B cell (primary cell): Measurements from ENCODE around the gene ADCY3. TPM values are rescaled to one million over a fixed set of nuclear protein-coding genes. Genes with fewer than 3 reads are reported as not detected.

Experiments
- ATAC-seq: fragments of 200-7000 bp; cut with Tn5 transposase; one replicate; pipeline ENCODE4 v1.10.0; 2021; ENCODE audit warnings: low read depth, mild to moderate bottlenecking, moderate number of reproducible peaks, moderate library complexity
- CTCF ChIA-PET: fragments of 350-600 bp; sonication (Branson Sonifier 250); formaldehyde crosslinking; loops from one replicate; lab custom pipeline; 2021; ENCODE audit warnings: antibody characterized with exemption, inconsistent platforms; lab: Charles Lee
- POLR2A ChIA-PET: fragments of 350-600 bp; sonication (Branson Sonifier 250); formaldehyde crosslinking; loops from one replicate; lab custom pipeline; 2021; ENCODE audit warnings: antibody characterized with exemption; lab: Charles Lee
- DNase-seq: peaks from one replicate; pipeline ENCODE4 v3.0.0; 2013
- H2AFZ ChIP-seq: 2 replicates; pipeline ENCODE4 v1.6.1; 2012; ENCODE audit warnings: mild to moderate bottlenecking, low read depth, low read length; ENCODE audit not compliant: insufficient read depth, poor library complexity, severe bottlenecking
- H3K27ac ChIP-seq, 2 donors: 1 replicate in 1 of 2; 2 replicates in 1 of 2; pipeline ENCODE4 v1.5.1; 2012 to 2013; ENCODE audit warnings: low read length in 2 of 2, mild to moderate bottlenecking in 2 of 2, moderate library complexity in 1 of 2
- H3K27me3 ChIP-seq, 4 experiments: fragments of 200-600 bp in 1 of 4; sonication (generic) in 1 of 4; replicated peaks in 1 of 4; 1 replicate in 2 of 4; 2 replicates in 2 of 4; pipeline versions ENCODE4 v1.6.1 to v1.7.0; 2013 to 2016; ENCODE audit warnings: low read length in 3 of 4, mild to moderate bottlenecking in 2 of 4, mixed read lengths in 1 of 4, moderate library complexity in 1 of 4; ENCODE audit not compliant: insufficient read depth in 4 of 4, control insufficient read depth in 3 of 4; ENCODE audit errors: control extremely low read depth in 1 of 4
- H3K36me3 ChIP-seq, 2 experiments: replicated peaks in 1 of 2; 1 replicate in 1 of 2; 2 replicates in 1 of 2; pipeline versions ENCODE4 v1.6.1 to v1.7.1; 2013; ENCODE audit warnings: low read length in 1 of 2; ENCODE audit not compliant: insufficient read depth in 2 of 2, control insufficient read depth in 1 of 2; ENCODE audit errors: control extremely low read depth in 1 of 2, extremely low read depth in 1 of 2
- H3K4me1 ChIP-seq, 2 donors: fragments of 200-600 bp in 1 of 2; sonication (generic) in 1 of 2; 1 replicate in 1 of 2; 2 replicates in 1 of 2; pipeline versions ENCODE4 v1.5.1 to v1.6.1; 2013 to 2017; ENCODE audit warnings: low read length in 2 of 2; ENCODE audit not compliant: control insufficient read depth in 2 of 2, insufficient read depth in 2 of 2
- H3K4me2 ChIP-seq: replicated peaks from 2 replicates; pipeline ENCODE3; 2012; ENCODE audit warnings: mild to moderate bottlenecking, low read depth, low read length; ENCODE audit not compliant: poor library complexity, severe bottlenecking
- H3K4me3 ChIP-seq, 5 experiments: fragments of 200-600 bp in 1 of 5; sonication (generic) in 1 of 5; 1 replicate in 3 of 5; 2 replicates in 2 of 5; pipeline versions ENCODE4 v1.5.1 to v1.7.0; 2011 to 2016; ENCODE audit warnings: low read length in 4 of 5, mild to moderate bottlenecking in 4 of 5, low read depth in 2 of 5, control low read depth in 1 of 5, moderate library complexity in 1 of 5; ENCODE audit not compliant: insufficient read depth in 1 of 5; ENCODE audit errors: control extremely low read depth in 1 of 5, extremely low read depth in 1 of 5
- H3K79me2 ChIP-seq: fragments of 200-600 bp; sonication (generic); one replicate; pipeline ENCODE4 v1.6.0; 2016; ENCODE audit warnings: low read length; ENCODE audit not compliant: control insufficient read depth, insufficient read depth
- H3K9ac ChIP-seq: fragments of 200-600 bp; sonication (generic); 2 replicates; pipeline ENCODE4 v1.6.1; 2017; ENCODE audit warnings: mild to moderate bottlenecking, low read length, moderate library complexity
- H3K9me3 ChIP-seq, 3 donors: one replicate each; pipeline versions ENCODE4 v1.6.1 to v1.7.1; 2013; ENCODE audit warnings: low read length in 2 of 3; ENCODE audit not compliant: control insufficient read depth in 2 of 3, insufficient read depth in 1 of 3; ENCODE audit errors: control extremely low read depth in 1 of 3
- H4K20me1 ChIP-seq: 2 replicates; pipeline ENCODE4 v1.6.0; 2012; ENCODE audit warnings: mild to moderate bottlenecking, low read length; ENCODE audit not compliant: insufficient read depth, control insufficient read depth, poor library complexity, severe bottlenecking
- H3K27ac Mint-ChIP-seq: one replicate; pipeline ENCODE4 v1.8.0; 2021; ENCODE audit warnings: mixed read lengths
- H3K27me3 Mint-ChIP-seq: one replicate; pipeline ENCODE4 v1.8.0; 2021; ENCODE audit warnings: mixed read lengths
- H3K4me1 Mint-ChIP-seq: one replicate; pipeline ENCODE4 v1.8.0; 2021; ENCODE audit warnings: mixed read lengths
- H3K4me3 Mint-ChIP-seq: one replicate; pipeline ENCODE4 v1.8.0; 2021; ENCODE audit warnings: mixed read lengths
- H3K9me3 Mint-ChIP-seq: one replicate; pipeline ENCODE4 v1.8.0; 2022; ENCODE audit warnings: mixed read lengths; ENCODE audit not compliant: insufficient read depth
- CTCF ChIP-seq: fragments of 200-600 bp; IDR thresholded peaks from one replicate; pipeline ENCODE4 v1.8.0; 2022; ENCODE audit warnings: antibody characterized with exemption, mild to moderate bottlenecking
- EZH2 ChIP-seq: IDR thresholded peaks from 2 replicates; pipeline ENCODE4 v1.6.1; 2012; ENCODE audit warnings: borderline replicate concordance, low read depth, mild to moderate bottlenecking, moderate library complexity, low read length; ENCODE audit not compliant: insufficient read depth, poor library complexity, severe bottlenecking
- WGBS: methylation state at CpG from one replicate; pipeline ENCODE4 v1.1.5; 2013; ENCODE audit warnings: missing lambda C conversion rate; ENCODE audit not compliant: insufficient coverage; 5-methylcytosine and 5-hydroxymethylcytosine counted together
- intact Hi-C: fragments of 100-400 bp; cut with micrococcal nuclease; formaldehyde crosslinking; loops from one replicate; pipeline ENCODE4 v1.10.0; 2022
- polyA plus RNA-seq: library from polyadenylated mRNA; depleted of rRNA; stranded (reverse); fragments of >200 nt; gene quantifications from 2 replicates; pipeline ENCODE4 v1.2.3, GENCODE V29; 2012
- total RNA-seq, 2 donors: library from RNA; stranded (reverse); fragments of 120-200 nt in 1 of 2; gene quantifications; 1 replicate in 1 of 2; 2 replicates in 1 of 2; pipeline versions ENCODE4 v1.2.3 to v1.2.4, GENCODE V29; 2013 to 2022

The ADCY3 gene
- total and polyA plus RNA-seq, 2 donors (not counting 1 experiment from before 2014, with no cell fraction given), result 48.4 to 73.0 TPM

GRCh38 chr2:24875272-24875671, 44.8 kb downstream of the ADCY3 start:
- Mint-ChIP-seq H3K4me3 (no peak overlapping the region), H3K27me3 (no peaks in the 10 kb centered on the region), H3K9me3 (no peaks in the 10 kb centered on the region), H3K4me1 (peaks cover 5% of the 10 kb centered on the region), H3K27ac (no peak overlapping the region)
- POLR2A ChIA-PET, result no interaction called here
- no peak overlapping the region for H3K27ac ChIP-seq
- DNase-seq (peak; percentile 4), ATAC-seq (no peak)
- no peak overlapping the region for H3K9ac ChIP-seq
- 85% methylated on average over 8 of the region's 10 CpGs for WGBS
- no peak overlapping the region for H3K4me3 ChIP-seq
- H3K9me3 ChIP-seq, result no peaks in the 10 kb centered on the region
- no peaks in the 10 kb centered on the region for H3K27me3 ChIP-seq
- no peak overlapping the region for H2AFZ ChIP-seq
- CTCF ChIA-PET, result no interaction called here
- peaks cover 30% of the 10 kb centered on the region for H3K79me2 ChIP-seq
- H3K36me3 ChIP-seq, result peaks cover 2 to 18% of the 10 kb centered on the region in 2 experiments
- intact Hi-C loops, result no loop called here
- TF ChIP-seq CTCF (no peak), EZH2 (no peak)
- no peaks in the 10 kb centered on the region for H3K4me1 ChIP-seq
- H3K4me2 ChIP-seq, result no peak overlapping the region
- peaks cover 5% of the 10 kb centered on the region for H4K20me1 ChIP-seq

- Histone ChIP-seq H4K20me1 (peaks cover 5% of the 10 kb centered on the region), H3K9me3 (no peaks in the 10 kb centered on the region), H2AFZ (no peak overlapping the region), H3K27me3 (no peaks in the 10 kb centered on the region), H3K36me3 (peaks cover 2 to 18% of the 10 kb centered on the region in 2 experiments), H3K4me3 (no peak overlapping the region), H3K79me2 (peaks cover 20% of the 10 kb centered on the region), H3K9ac (no peak overlapping the region), H3K4me1 (no peaks in the 10 kb centered on the region), H3K4me2 (no peak overlapping the region), H3K27ac (no peak overlapping the region)
- no peak for TF ChIP-seq EZH2
- TF ChIP-seq CTCF, result no peak
- no peak overlapping the region for H3K4me3 Mint-ChIP-seq
- intact Hi-C loops, result no loop called here
- H3K27me3 Mint-ChIP-seq, result no peaks in the 10 kb centered on the region
- ChIA-PET CTCF (no interaction called here), POLR2A (interaction anchor here (0.6 kb wide), 1 partner anchor 1108 kb away, joined by 3 read pairs; the partner anchor contains the start of gene KIF3C)
- no peak overlapping the region for H3K27ac Mint-ChIP-seq
- 98% methylated on average over 9 of the region's 9 CpGs for whole genome bisulfite sequencing
- ATAC-seq (no peak), DNase-seq (peak; percentile 3)
- peaks cover 2% of the 10 kb centered on the region for H3K4me1 Mint-ChIP-seq
- no peaks in the 10 kb centered on the region for H3K9me3 Mint-ChIP-seq
These were observed 46.0 kb downstream of the ADCY3 start for GRCh38 chr2:24874035-24874434.
